HG02981 (cell line): ENCODE data around the gene NEDD4L.
"Not testable (repeated sequence)": the region's sequence is repeated elsewhere in the genome, so short reads cannot be mapped to it uniquely, and the experiment has no call there.

ENCODE experiments used
- ATAC-seq: cut with Tn5 transposase; IDR thresholded peaks from one replicate; pipeline ENCODE4 v1.9.1; 2021; ENCODE audit warnings: mild to moderate bottlenecking, moderate library complexity; ENCODE audit not compliant: unreplicated experiment

Gene NEDD4L

GRCh38 chr18:58257461-58257860, 213.4 kb downstream of the NEDD4L start:
- ATAC-seq: no peak

DNA sequence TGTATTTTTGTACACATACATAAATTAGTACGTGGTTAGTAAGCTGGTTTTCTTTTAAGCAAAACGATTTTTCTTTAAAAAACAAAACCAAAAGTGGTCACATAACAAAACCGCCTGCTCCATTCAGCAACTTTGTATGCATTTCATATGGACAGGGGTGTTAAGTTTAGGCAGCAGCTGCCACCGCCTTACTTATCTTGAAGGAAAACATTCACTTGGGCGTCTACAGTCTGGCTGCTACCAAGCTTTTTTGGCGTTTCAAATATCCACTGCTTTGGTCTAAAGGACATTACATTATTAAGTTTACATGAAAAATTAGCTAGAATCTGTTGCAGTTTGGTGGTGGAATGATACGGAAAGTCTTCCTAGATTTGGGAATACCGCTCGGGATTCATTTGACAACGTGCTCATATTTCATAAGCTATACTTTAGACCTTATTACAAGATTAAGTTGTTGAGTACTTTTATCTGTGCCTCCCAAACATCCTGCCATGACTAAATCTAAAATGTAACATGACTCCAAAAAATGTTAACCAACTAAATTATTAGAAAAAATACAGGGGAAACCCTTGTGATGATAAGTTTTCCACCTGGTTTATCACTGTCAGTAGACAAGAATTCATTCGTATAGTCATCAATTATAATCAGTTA, 214.8 kb downstream of the NEDD4L start:
- ATAC-seq: no peak

DNA sequence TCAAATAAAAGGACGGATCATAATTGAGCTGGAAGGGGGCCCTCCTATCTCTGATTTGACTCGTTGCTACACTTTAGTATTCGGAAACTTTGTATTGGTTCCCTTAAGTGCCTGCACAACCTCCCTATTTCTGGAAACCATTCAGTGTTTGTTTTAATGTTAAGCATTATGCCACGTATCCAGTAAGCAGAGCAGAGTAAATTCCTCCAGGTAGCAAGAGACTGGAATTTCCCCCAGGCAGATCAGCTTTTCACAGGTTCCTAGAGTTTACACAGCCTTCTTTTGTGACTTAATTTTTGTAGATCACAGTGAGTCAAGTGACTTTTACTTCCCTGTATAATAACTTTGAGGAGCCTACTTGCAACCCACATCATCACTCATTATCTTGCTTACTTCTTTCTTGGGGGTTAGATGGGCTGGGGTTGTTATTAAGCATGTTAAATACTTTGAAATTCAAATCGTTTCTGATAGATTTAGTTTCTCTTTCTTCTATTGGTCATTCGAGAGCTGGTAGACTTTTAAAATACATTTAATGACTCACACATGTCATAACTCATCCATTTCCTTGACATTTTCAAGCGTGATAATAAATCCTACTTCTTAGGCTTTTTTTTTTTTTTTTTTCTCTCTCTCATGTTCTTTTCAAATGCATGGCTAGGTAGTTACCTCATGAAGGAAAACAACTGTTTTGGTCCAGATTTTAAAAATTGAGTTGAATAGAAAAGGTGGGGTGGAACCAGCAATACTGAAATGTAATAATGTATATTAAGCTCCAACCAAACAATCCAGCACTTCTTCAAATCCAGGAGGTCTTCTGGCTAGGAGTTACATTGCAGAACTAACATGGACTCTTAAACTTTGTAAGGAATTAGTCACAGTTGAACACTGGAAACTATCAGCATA, 219.3 kb downstream of the NEDD4L start:
- no peak for ATAC-seq

GRCh38 chr18:58264075-58264474, 220.0 kb downstream of the NEDD4L start:
- no peak for ATAC-seq

DNA sequence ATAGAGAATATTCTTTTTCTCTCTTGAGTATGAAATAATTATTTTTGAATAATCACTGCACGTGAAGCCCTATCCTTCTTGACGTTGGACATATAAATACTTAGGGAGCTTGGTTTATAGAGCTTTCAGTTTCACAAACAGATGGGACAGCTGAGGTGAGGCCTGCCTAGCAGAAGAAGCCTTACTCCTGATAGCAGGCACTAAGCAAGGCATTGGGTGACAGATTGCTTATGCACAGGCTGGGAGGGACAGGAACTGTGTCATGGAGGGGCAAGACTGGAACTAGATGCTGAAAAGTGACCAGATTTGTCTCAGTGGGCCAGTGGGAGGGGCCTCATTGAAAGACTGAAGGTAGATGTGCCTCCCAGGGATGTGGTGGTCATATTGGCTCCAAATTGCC, 220.8 kb downstream of the NEDD4L start:
- ATAC-seq: no peak

GRCh38 chr18:58265489-58265888, 221.5 kb downstream of the NEDD4L start:
- ATAC-seq: not testable (repeated sequence)

DNA sequence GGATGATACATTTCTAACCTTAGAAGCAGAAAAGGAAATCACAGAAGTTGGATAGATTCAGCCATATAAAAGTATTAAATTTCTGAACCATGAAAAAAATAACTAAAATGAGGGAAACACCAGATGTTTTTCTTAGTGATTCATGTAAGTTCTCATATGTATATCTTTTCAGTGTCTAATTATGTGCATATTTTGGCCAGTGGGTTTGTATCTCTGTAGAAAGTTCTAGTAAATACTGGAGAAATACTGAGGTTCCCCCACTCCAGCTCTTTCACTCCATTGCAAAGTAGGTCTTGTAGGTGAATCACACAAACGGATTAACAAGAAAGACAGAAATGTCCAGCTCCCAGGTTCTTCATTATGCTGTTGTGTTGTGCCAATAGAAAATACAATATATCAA, 222.3 kb downstream of the NEDD4L start:
- no peak for ATAC-seq

DNA sequence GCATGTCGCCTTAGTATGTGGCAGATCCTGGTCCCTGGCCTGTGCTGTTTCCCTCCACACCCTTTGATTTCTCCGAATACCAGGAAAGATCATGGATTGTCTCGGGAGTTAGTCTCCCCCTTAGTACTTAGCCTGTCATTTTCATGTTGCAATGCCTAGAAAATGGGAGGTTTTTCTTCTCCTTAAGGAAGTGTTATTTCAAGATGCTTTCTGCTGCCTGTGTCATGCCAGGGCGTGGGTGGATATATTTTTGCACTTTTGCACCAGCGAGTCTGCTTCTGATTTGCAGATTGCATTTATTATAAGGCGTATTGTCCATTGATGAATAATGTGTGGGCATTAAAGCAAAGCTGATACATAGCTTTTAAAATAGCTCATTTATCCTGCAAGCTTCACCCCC, 223.5 kb downstream of the NEDD4L start:
- no peak for ATAC-seq

- no peak for ATAC-seq
These were observed 224.8 kb downstream of the NEDD4L start for GRCh38 chr18:58268849-58269248.

DNA sequence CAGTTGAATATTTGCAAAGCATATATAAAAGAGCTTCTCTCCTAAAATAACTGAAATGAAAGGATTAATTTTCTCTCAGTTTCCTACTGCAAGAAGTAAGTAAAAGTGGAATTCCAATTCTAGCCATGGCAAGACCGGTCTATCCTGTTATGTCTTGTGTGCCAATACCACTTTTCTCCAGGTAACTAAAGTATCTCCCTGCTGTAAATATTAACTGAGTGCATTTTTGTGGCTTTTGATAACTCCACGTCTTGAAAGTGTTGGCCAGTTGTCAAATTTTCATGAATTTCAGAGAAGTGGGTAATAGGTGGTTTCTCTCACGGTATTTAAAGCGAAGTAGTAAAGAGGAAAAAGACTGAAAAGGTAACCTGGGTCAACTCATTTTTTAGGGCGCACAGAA, 225.9 kb downstream of the NEDD4L start:
- no peak for ATAC-seq

- no peak for ATAC-seq
These were observed 226.4 kb downstream of the NEDD4L start for GRCh38 chr18:58270396-58270795.

- ATAC-seq: no peak
These were observed 227.7 kb downstream of the NEDD4L start for GRCh38 chr18:58271770-58272169.

DNA sequence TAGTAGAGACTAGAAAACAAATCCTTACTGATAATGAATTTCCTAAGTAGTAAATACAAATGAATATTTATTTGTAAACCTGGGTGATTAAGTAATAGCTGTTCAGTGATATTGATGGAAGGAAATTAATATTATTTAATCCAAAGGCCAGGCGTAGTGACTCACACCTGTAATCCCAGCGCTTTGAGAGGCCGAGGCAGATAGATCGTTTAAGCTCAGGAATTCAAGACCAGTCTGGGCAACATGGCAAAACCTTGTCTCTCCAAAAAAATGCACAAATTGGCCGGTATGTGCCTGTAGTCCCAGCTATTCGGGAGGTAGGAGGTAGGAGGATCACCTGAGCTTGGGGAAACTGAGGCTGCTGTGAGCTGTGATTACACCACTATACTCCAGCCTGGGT, 228.2 kb downstream of the NEDD4L start:
- ATAC-seq: no peak

GRCh38 chr18:58272779-58273435, 228.9 kb downstream of the NEDD4L start:
- ATAC-seq: no peak

DNA sequence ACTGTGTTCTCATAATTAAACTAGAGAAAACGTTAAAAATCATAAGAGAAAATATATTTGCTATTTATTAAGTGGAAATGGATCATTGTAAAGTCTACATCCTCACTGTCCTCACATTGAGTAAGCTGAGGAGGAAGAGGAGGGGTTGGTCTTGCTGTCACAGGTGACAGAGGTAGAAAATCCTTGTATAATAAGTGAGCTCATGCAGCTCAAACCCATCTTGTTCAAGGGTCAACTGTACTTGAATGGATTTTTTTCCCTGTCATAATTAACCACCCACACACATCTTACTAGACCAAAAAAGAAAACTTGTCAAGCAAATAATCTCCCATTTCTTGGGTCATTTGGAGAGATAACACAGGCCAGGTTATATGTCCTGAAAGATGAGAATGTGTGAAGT, 231.2 kb downstream of the NEDD4L start:
- ATAC-seq: no peak

DNA sequence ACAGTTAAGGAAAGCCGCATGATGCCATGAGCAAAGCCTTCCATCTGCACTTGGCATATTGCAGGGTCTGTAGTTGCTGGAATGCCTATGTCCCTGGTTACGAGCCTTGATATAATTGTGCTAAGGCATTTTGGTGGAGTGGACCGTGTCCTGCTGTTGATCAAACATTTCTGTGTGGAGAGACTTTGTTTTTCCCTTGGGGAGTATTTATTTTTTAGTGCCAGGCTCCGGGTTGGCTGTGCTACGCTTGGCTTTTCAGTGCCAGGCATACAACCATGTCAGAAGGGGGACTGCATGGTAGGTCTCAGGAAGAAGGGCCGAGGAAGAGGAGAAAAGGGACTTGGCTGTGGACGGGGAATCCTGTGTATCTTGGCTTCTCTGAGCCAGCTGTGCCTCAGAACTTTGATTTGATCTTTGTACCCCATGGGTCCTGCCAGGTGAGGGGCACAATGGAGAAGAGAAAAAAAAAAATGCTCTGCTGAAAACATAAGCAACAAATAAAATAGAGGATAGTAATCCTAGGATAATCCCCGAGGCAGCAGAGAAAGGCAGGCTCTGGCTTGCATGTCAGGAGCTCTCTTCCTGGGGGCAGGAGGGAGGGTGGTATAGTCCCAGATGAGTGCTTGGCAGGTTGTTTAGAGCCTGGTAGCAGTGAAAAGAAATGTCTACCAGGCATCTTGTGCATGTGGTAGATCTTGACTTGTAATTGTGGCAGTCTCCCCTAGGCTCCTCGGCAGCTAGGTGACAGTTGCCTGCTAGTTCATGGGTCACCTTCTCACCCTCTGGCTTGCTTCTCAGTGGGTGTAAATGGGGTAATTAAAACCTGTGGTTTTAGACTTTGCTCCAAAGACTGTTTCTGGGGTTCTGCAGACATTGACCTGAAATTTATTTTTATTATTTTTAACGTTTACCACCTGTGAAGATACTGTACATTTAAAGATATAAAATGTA, 233.0 kb downstream of the NEDD4L start:
- ATAC-seq: no peak

DNA sequence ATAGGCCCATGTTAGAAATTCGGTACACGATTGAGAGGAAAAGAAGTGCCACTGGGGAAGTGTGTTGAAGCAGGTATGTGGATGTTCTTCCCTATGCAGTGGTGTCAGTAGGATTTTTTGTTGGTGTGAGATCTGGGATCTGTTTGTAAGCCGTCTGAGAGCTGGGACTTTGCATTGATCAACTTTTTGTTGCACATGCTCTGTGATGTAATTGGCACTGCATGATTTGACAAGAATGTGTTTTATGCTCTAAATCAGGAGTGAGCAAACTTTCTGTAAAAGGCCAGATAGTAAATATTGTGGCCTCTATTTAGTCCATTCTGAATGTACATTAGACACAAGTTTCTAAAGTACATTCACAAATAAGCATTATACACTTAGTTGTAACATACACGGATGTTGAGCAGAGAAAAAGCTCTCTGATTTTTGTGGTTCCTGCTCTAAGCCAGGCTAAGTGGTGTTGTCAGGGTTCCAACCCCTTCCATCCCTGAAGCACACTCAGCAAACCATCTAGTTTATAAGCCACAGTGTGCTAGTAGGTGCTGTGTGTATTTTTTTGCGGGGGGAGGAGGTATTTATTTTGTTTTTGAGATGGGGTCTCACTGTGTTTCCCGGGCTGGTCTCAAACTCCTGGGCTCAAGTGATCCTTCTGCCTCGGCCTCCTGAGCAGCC, 235.6 kb downstream of the NEDD4L start:
- ATAC-seq: no peak

- no peak for ATAC-seq
These were observed 236.2 kb downstream of the NEDD4L start for GRCh38 chr18:58280191-58280590.

DNA sequence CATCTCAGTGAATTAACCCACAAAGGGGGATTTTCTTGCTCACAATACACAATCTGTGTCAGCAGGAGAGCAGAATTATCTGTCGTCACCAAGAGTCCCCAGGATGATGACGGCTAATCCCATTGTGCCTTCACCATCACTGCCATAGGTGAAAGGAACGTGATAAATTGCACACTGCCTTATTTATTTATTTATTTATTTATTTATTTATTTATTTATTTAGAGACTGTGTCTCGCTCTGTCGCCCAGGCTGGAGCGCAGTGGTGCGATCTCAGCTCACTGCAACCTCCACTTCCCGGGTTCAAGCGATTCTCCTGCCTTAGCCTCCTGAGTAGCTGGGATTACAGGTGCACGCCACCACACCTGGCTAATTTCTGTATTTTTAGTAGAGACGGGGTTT, 238.8 kb downstream of the NEDD4L start:
- not testable (repeated sequence) for ATAC-seq
